NCI-H774 (cell line): ENCODE data around the gene SMIM14.
"Not testable (repeated sequence)": the region's sequence is repeated elsewhere in the genome, so short reads cannot be mapped to it uniquely, and the experiment has no call there.

Experiments
- DNase-seq: peaks from one replicate; lab custom pipeline; 2025; lab: John Stamatoyannopoulos, UW

Gene SMIM14

DNA sequence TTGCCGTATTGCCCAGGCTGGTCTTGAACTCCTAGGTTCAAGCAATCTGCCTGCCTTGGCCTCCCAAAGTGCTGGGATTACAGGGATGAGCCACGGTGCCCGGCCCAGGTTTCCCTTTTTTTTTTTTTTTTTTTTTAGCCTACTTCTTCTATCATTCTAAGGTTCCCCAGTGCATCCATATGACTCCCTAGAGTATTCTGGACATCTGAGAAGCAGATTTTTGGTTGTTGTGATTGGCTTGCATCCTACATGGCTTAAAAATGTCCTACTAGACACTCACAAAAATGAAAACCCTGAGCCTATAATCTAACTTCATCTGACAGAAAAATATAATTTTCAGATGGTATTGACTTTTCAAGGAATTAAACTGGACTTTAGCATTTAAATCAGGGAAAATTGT is 41.7 kb downstream of the SMIM14 start:
- no peak for DNase-seq

DNA sequence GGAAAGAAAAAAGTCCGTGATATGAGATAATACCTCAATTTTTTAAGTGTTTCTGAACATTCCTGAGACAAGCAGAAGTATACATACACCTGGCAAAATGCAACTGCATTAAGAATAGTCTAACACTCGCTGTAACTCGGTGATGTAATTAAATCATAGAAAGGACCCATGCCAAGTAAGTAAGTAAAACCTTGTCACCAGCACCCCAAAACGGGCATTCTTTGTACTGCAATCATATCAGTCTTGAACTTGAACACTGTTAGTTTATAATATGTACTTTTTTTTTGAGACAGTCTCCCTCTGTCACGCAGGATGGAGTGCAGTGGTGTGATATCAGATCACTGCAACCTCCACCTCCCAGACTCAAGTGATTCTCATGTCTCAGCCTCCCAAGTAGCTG is 47.4 kb downstream of the SMIM14 start:
- no peak for DNase-seq

DNA sequence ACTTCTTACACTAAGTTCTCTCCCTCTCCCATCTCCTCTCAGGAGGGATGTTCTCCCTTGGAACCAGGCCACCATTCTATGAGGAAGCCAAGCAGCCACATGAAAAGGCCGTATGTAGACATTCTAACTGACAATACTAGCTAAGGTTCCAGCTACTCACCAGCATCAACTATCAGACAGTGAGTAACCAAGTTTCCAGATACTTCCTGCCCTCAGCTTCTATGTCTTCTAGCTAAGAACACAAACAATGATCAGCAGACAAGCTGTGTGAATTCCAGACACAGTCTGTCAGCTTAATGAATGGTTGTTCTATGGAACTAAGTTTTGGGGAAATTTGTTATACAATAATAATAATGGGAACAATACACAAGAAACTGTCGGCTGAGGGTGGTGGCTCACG is 50.8 kb downstream of the SMIM14 start:
- DNase-seq = no peak

DNA sequence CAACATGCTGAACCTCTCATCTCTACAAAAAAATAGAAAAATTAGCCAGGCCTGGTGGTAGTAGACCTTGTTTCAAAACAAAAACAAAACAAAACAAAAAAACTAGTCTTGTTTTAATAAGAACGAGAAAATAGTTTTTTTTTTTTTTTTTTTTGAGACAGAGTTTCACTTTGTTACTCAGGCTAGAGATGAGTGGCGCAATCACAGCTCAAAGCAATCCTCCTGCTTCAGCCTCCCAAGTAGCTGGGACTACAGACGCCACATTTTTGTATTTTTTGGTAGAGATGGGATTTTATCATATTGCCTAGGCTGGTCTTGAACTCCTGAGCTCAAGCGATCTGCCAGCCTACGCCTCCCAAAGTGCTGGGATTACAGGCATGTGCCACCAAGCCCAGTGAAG is 63.7 kb downstream of the SMIM14 start:
- no peak for DNase-seq

DNA sequence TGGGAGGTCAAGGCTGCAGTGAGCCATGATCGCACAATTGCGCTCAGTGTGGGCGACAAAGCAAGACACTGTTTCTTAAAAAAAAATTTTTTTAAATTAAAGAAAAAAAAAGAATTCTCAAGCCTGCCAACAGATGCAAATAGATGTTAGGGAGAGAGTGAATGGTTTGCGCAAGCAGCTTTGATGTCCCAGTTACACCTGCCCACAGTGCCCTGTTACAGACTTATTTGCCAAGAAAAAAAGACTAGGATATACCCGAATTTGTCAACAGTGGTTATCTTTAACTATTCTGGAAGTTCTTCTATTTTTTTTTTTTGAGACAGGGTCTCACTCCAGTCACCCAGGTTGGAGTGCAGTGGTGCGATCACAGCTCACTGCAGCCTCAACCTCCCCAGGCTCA is 67.2 kb downstream of the SMIM14 start:
- DNase-seq = no peak

DNA sequence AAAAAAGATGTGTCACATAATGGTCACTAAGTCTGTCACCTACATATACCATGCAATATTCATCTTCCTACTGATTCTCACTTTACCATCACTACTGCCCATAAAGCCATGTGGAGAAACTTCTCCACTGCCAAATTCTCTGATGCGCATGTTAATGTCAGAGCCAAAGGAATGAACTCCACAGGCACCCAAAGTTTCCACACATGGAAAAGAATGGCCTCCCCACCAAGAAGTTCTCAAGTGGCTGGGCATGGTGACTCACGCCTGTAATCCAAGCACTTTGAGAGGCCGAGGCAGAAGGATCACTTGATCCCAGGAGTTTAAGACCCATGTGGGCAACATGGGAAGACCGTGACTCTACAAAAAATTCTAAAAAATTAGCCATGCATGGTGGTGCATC is 67.6 kb downstream of the SMIM14 start:
- no peak for DNase-seq

DNA sequence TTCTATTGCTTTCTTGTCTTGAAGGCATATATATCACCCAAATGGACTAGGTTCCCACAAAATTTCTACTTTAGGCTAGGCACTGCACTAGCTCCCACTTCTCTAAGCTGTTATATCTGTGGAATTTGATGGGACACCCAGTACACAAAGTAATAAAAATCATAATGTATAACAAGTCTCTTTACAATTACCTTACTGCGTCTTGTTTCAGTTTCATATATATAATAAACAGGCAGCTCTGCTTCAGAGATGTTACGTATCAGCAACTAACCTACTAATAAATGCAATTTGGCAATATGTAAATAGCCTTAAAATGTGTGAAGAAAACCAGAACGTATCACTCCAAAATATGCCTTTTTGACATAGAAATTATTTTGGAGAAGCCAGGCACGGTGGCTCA is 69.5 kb downstream of the SMIM14 start:
- no peak for DNase-seq

DNA sequence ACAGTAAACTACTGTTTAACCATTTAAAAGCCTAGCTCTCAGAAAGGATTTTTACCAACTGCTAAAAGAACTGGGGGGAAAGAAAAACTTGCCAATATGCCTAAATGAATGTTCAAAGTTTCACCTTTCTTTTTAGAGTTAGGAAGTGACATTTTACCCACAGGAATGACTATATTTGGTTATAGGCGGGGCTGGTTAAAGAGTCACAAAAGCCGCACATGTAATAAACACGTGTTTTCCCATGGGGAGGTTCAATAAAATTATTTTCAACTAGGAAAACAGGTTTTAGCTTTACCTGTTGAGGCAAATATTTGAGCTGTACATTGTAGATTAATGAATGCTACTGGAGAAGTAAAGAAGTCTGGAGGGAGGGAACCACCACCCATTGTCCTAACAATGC is 69.9 kb downstream of the SMIM14 start:
- no peak for DNase-seq

DNA sequence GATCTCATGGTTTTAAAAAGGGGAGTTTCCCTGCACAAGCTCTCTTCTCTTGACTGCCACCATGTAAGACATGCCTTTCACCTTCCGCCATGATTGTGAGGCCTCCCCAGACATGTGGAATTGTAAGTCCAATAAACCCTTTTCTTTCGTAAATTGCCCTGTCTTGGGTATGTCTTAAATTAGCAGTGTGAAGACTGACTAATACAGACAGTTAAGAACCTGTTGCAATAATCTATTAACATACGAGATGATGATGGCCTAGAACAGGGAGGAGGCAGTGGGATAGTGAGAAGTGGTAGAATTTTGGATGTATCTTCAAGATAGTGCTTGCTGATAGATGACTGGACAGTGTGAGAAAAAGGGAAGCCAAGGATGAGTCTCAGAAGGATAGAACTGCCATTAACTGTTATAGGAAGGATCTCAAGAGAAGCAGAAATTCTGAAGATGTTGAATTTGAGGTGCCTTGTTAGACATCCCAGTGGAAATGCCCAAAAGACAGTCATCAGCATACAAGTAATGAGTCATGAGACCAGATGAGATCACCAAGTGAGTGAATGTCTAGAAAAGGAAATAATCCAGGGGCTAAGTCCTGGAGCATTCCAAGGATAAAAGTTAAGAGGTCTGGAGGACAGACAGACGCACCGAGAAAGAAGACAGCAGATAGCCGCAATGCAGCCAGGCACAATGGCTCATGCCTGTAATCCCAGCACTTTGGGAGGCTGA is 72.6 kb downstream of the SMIM14 start:
- no peak for DNase-seq

DNA sequence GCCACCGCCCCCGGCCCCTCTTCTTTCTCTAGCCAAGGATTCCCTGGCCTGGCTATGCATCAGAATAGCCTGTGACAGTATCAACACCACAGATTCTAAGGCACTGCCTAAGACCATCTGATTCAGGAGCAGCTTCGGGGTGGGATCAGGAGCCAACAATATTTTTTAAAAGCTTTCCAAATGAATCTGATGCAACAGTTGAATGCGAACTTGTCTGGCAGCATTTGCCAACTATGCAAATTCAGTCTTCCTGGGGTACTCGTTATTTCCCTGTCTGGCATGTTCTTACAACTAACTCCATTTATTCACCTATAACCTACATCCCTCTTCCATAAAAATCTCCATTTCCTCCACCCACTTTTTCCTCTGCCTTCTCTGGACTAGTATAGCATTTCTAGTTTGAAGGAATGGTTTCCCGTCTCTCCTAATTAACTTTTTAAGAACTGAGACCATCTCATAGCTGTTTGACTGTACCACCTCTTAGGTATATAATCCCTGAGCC is 75.3 kb downstream of the SMIM14 start:
- no peak for DNase-seq

DNA sequence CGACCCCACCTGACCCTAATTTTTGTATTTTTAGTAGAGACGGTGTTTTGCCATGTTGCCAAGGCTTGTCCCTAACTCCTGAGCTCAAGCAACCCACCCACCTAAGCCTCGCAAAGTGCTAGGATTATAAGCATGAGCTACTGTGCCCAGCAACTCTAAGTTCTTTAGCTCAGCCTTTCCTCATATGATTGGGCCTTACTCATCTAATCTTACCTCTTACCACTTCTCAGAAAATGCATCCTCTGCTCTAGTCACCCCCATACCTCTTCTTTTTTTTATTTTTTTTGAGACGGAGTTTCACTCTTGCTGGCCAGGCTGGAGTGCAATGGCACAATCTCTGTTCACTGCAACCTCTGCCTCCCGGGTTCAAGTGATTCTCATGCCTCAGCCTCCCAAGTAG is 75.9 kb downstream of the SMIM14 start:
- DNase-seq = no peak

DNA sequence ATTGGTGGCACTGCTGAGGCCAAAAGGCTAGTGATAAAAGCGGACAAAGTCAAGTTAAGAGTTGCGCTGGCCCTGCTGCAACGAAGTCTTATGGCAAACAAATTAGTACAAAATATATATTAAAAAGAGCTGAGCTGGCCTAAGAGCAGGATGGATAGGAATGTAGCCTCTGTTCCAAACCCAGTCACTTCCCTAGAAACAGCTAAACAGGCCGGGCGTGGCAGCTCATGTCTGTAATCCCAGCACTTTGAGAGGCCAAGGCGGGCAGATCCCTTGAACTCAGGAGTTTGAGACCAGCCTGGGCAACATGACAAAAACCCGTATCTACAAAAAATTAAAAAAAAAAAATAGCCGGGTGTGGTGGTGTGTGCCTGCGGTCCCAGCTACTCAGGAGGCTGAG is 79.0 kb downstream of the SMIM14 start:
- no peak for DNase-seq

DNA sequence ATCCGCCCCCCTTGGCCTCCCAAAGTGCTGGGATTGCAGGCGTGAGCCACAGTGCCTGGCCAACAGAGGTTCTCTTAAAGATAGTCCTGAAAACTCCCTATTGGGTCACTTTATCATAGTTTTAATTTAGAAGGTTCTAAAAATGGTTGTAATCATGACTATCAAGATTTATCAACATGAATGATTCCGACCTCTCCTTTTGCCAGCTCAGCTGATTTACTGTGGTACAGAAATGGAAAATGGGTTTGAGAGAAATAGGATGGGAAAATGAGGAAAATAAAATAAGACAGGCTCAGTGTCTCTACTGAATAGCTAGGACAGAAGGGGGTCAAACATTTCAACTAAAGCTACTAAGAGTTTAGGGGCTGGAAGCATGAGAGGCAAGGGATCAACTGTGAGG is 83.2 kb downstream of the SMIM14 start:
- no peak for DNase-seq

DNA sequence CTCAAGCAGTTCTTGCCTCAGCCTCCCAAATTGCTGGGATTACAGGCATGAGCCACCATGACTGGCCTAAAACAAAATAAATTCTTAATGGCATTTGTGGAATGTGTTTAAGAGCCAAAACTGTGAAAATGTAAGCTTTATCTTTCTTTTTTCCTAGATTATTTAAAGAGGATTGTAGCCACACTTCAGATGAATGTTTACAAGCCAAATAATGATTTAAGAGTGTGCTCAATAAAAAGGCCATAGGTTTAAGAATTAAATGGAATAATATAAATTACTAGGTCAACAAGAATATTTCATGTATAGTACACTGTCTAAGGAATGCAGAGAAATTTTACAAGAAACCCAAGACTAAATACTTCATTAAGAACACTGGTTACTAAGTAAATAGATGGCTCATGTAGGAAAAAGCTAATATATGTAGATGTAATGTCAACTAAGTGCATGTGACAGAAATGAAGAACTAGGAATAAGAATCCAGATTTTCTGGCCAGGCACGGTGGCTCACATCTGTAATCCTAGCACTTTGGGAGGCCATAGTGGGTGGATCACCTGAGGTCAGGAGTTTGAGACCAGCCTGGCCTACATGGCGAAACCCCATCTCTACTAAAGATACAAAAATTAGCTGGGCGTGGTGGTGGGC is 90.1 kb downstream of the SMIM14 start:
- no peak for DNase-seq

DNA sequence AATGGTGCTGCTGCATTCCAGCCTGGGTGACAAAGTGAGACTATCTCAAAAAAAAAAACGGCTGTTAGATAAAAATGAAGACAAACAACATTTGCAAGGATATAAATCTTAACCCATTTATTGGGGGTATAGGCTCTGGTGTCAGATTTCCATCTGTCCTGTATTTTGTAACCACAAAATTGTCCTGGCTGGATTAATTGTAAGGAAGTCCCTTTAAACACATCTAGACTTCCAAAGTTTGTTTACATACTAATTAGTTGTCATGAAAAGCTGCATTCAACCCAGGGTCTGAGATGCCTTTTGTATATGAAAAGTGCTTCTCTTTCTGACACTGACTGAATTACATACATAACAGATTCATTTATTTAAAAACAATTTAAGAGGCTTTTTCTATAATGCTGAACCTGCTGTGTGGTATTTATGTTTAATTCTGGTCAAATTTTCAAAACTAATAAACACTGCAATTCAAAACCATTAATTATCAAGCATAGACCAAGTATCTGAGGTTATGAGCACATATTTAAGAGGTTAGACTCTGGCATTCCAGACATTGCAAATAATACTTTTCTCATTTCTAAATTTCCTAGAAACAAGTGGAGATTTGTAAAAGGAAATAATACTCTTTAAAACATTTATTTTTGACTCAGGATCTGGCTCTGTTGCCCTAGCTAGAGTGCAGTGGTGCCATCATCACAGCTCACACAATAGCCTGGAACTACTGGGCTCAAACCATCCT is 93.9 kb downstream of the SMIM14 start:
- peak; percentile 51 for DNase-seq

DNA sequence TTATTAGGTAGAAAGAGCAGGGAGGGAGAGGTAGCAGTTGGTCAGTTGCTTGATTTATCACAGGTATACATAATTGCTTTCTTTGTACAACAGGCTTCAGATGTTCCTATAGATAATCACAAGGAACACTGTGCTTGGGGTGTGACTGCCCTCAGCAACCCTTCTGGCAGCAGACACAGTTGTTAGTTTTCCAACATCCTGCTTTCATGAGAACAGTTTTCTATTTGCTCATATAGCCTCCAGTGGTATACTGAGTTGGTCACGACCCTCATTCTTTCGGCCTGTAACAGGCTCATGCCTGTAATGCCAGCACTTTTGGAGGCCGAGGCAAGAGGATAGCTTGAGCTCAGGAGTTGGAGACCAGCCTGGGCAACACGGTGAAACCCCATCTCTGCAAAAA is 94.6 kb downstream of the SMIM14 start:
- not testable (repeated sequence) for DNase-seq

DNA sequence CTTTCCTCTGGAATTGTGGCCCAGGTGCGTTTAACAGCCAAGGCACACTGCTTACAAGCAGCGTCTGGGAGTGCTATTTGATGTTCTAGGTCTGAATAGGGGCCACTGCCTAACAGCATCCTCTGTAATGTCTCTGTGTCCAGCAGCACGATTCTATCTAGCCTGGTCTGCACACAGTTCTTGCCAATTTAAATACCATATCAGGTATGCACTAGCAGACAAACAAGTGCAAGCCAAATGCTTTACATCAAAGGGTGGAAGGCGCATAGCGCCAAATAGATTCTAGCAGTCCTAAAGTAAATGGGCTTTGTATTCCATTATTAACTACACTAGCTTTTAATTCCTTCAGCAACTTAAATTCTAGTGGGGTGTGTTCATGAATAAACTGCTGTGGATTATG is 95.6 kb downstream of the SMIM14 start:
- no peak for DNase-seq

DNA sequence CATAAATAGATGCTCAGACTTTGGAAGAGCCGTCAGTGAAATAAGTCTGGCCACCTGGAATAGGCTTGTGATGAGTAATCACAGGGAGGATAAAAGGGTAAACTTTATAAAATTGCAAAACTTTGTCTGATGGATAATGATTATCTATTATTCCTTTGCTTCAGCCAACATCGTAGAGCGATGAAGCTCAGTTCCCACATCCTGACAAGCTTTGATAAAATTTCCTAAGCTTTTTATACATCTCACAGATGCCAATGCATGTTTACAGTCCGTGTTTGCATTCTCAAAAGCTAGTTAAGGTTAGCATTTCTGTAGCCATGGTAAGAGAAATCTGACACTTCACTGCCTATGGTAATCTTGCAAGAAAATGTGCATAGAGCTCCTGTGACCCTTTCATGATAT is 96.1 kb downstream of the SMIM14 start:
- DNase-seq = no peak

DNA sequence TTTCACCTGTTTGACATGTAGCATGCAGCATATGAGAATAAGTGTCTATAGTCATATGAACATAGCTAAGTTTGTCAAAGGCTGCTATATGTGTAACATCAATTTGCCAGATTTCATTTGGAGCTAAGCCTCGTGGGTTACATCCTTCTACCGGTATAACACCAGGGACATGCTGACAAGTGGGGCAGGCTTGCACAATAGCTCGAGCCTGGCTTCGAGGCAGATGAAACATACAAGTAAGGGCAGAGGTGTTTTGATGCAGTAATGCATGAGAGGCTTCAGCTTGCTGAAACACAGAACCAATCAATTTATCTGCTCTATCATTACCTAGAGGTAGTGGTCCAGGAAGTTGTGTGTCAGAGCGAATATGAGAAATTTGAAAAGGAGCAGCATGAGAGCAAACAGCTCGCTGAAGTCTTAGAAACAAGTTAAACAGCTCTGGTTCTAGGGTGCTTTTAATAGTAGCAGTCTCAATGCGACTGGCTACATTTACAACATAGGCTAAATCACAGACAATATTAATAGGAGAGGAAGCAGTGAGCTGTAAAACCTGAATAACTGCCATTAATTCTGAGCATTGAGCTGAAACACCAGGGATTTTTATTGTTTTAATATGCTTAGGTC is 96.6 kb downstream of the SMIM14 start:
- no peak for DNase-seq

DNA sequence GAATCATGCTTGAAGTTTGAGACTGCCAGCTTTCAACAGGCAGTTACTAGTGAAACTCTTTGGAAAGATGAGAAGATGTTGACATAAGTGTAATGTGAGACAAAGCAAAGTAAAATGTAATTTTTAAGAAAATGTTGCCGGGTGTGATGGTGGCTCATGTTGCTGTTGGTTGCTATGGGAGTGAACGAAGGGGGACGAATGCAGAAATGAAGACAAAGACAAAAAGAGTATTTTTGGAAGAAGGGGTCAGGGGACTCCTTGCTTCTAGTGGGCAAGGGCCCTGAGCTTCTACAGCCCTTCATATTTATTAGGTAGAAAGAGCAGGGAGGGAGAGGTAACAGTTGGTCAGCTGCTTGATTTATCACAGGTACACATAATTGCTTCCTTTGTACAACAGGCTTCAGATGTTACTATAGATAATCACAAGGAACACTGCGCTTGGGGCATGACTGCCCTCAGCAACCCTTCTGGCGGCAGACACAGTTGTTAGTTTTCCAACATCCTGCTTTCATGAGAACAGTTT is 99.5 kb downstream of the SMIM14 start:
- DNase-seq = peak; percentile 12

DNA sequence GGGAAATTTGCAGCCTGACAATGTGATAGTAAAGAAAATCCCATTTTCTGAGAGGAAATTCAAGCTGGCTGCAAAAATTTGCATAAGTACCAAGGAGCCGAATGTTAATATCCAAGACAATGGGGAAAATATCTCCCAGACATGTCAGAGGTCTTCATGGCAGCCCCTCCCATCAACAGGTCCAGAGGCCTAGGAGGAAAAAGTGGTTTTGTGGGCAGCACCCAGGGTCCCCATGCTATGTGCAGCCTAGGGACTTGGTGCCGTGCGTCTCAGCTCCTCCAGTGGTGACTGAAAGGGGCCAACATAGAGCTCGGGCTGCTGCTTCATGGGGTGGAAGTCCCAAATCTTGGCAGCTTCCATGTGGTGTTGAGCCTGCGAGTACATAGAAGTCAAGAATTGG is 105.1 kb downstream of the SMIM14 start:
- no peak for DNase-seq

DNA sequence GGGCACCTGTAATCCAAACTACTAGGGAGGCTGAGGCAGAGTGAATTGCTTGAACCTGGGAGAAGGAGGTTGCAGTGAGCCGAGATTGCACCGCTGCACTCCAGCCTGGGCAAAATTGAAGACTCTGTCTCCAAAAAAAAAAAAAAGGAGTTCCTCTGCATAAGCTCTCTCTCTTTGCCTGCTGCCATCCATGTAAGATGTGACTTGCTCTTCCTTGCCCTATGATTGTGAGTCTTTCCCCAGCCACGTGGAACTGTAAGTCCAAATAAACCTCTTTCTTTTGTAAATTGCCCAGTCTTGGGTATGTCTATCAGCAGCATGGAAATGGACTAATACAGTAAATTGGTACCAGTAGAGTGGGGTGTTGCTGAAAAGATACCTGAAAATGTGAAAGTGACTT is 106.4 kb downstream of the SMIM14 start:
- DNase-seq = not testable (repeated sequence)
